OCI-LY7 (cell line): ENCODE data around the gene ARHGEF10L. TPM values are rescaled to one million over a fixed set of nuclear protein-coding genes. Genes with fewer than 3 reads are reported as not detected.

ENCODE experiments used
- BruUV-seq: library from RNA; stranded (reverse); fragments of 400-500 nt; replicated peaks from 2 replicates; lab custom pipeline; 2021; lab: Mats Ljungman, UMichigan
- CTCF ChIA-PET: fragments of 300-600 bp; sonication (Branson Sonifier 250); formaldehyde crosslinking; loops from one replicate; lab custom pipeline; 2022; ENCODE audit warnings: antibody characterized with exemption; ENCODE audit not compliant: unreplicated experiment; lab: Charles Lee
- POLR2A ChIA-PET: fragments of 300-600 bp; sonication (Branson Sonifier 250); formaldehyde crosslinking; loops from one replicate; lab custom pipeline; 2022; ENCODE audit warnings: antibody characterized with exemption; lab: Charles Lee
- DNase-seq: peaks from one replicate; pipeline ENCODE4 v3.0.0-alpha.2; 2015; ENCODE audit warnings: low spot score
- H2AFZ ChIP-seq: fragments of 200-600 bp; sonication (generic), shearing (Covaris generic); 2 replicates; pipeline ENCODE4 v1.6.1; 2014; ENCODE audit warnings: mild to moderate bottlenecking, antibody characterized with exemption, low read length, moderate library complexity
- H3K27ac ChIP-seq: fragments of 200-600 bp; sonication (generic); 2 replicates; pipeline ENCODE4 v1.5.1; 2014; ENCODE audit warnings: mixed run types, low read depth, mild to moderate bottlenecking, moderate library complexity, low read length, inconsistent platforms; ENCODE audit not compliant: poor library complexity, severe bottlenecking
- H3K36me3 ChIP-seq: fragments of 200-600 bp; sonication (generic); 2 replicates; pipeline ENCODE4 v1.6.1; 2014; ENCODE audit warnings: mild to moderate bottlenecking, antibody characterized with exemption, low read length, moderate library complexity, mixed read lengths; ENCODE audit not compliant: insufficient read depth
- H3K4me1 ChIP-seq: fragments of 200-600 bp; sonication (generic); 2 replicates; pipeline ENCODE4 v1.5.1; 2014; ENCODE audit warnings: mild to moderate bottlenecking, low read length; ENCODE audit not compliant: insufficient read depth, poor library complexity, severe bottlenecking
- H3K4me2 ChIP-seq: fragments of 200-600 bp; sonication (generic); 2 replicates; pipeline ENCODE4 v1.6.1; 2014; ENCODE audit warnings: mild to moderate bottlenecking, low read length
- H3K4me3 ChIP-seq: fragments of 200-600 bp; sonication (generic); 2 replicates; pipeline ENCODE4 v1.5.1; 2014; ENCODE audit warnings: mild to moderate bottlenecking, low read depth, low read length; ENCODE audit not compliant: poor library complexity, severe bottlenecking
- H3K79me2 ChIP-seq: fragments of 200-600 bp; sonication (generic); 2 replicates; pipeline ENCODE4 v1.6.1; 2016; ENCODE audit warnings: low read depth, mild to moderate bottlenecking, low read length, moderate library complexity, mixed read lengths; ENCODE audit not compliant: insufficient read depth
- H3K9me2 ChIP-seq: fragments of 200-600 bp; sonication (generic); 2 replicates; pipeline ENCODE4 v1.6.1; 2016; ENCODE audit warnings: mild to moderate bottlenecking, low read length, mixed read lengths; ENCODE audit not compliant: insufficient read depth
- H3K9me3 ChIP-seq: fragments of 200-600 bp; sonication (generic); 2 replicates; pipeline ENCODE4 v1.6.1; 2014; ENCODE audit warnings: mild to moderate bottlenecking, mixed run types, low read length, mixed read lengths
- H4K20me1 ChIP-seq: fragments of 200-600 bp; sonication (generic); 2 replicates; pipeline ENCODE4 v1.6.1; 2014; ENCODE audit warnings: mild to moderate bottlenecking, antibody characterized with exemption, low read length, moderate library complexity, mixed read lengths; ENCODE audit not compliant: insufficient read depth
- EZH2phosphoT487 ChIP-seq: fragments of 200-600 bp; sonication (generic); IDR thresholded peaks from 2 replicates; pipeline ENCODE4 v1.6.1; 2018; ENCODE audit warnings: low read depth, borderline replicate concordance, mild to moderate bottlenecking, mixed run types, antibody characterized with exemption, low read length, moderate library complexity, mixed read lengths
- intact Hi-C: fragments of 100-400 bp; cut with micrococcal nuclease; formaldehyde crosslinking; loops from one replicate; pipeline ENCODE4 v1.10.0; 2022; ENCODE audit not compliant: unreplicated experiment
- total RNA-seq, 2 experiments: library from RNA; depleted of rRNA in 1 of 2; stranded (reverse); fragments of >200 nt in 1 of 2; shearing (Covaris generic) in 1 of 2; gene quantifications; 2 replicates each; pipeline ENCODE4 v1.2.3, GENCODE V29; 2014 to 2022
- TF ChIP-seq, protein P1 (sequence below): fragments of 200-600 bp; sonication (generic); conservative IDR thresholded peaks from 2 replicates; pipeline ENCODE4 v1.5.1; 2014; ENCODE audit warnings: mild to moderate bottlenecking, antibody characterized with exemption, low read length, moderate library complexity, mixed read lengths

ARHGEF10L gene
- total RNA-seq, 2 experiments from 2014 or later: 2.4 TPM; not detected in 1

DNA sequence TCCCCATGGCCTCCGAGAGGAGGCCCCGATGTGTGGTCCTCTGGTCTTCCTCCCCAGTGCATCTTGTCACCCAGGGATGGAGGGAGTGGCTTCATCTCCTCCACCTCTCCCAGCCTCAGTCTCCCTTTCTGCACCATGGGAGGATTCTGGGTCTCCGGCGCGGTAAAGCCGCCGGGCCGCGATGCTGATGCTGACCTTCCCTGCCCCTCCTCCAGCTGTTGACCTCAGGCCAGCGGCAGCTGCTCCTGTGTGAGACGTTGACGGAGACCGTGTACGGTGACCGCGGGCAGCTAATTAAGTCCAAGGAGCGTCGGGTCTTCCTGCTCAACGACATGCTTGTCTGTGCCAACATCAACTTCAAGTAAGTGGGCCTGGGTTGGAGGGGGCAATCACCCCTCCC lies 92.6 kb downstream of the ARHGEF10L start:
- ChIA-PET POLR2A (no interaction called here), CTCF (no interaction called here)
- Histone ChIP-seq H3K79me2 (no peaks in the 10 kb centered on the region), H3K27ac (no peak overlapping the region), H3K4me1 (peaks cover 16% of the 10 kb centered on the region), H4K20me1 (no peaks in the 10 kb centered on the region), H2AFZ (no peak overlapping the region), H3K9me2 (no peaks in the 10 kb centered on the region), H3K36me3 (no peaks in the 10 kb centered on the region), H3K4me2 (no peak overlapping the region), H3K9me3 (no peaks in the 10 kb centered on the region), H3K4me3 (no peak overlapping the region)
- DNase-seq: no peak
- no TSS peak for BruUV-seq
- no peak for TF ChIP-seq EZH2phosphoT487
- TF ChIP-seq, protein P1, sequence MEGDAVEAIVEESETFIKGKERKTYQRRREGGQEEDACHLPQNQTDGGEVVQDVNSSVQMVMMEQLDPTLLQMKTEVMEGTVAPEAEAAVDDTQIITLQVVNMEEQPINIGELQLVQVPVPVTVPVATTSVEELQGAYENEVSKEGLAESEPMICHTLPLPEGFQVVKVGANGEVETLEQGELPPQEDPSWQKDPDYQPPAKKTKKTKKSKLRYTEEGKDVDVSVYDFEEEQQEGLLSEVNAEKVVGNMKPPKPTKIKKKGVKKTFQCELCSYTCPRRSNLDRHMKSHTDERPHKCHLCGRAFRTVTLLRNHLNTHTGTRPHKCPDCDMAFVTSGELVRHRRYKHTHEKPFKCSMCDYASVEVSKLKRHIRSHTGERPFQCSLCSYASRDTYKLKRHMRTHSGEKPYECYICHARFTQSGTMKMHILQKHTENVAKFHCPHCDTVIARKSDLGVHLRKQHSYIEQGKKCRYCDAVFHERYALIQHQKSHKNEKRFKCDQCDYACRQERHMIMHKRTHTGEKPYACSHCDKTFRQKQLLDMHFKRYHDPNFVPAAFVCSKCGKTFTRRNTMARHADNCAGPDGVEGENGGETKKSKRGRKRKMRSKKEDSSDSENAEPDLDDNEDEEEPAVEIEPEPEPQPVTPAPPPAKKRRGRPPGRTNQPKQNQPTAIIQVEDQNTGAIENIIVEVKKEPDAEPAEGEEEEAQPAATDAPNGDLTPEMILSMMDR: no peak
- intact Hi-C loops: no loop called here

DNA sequence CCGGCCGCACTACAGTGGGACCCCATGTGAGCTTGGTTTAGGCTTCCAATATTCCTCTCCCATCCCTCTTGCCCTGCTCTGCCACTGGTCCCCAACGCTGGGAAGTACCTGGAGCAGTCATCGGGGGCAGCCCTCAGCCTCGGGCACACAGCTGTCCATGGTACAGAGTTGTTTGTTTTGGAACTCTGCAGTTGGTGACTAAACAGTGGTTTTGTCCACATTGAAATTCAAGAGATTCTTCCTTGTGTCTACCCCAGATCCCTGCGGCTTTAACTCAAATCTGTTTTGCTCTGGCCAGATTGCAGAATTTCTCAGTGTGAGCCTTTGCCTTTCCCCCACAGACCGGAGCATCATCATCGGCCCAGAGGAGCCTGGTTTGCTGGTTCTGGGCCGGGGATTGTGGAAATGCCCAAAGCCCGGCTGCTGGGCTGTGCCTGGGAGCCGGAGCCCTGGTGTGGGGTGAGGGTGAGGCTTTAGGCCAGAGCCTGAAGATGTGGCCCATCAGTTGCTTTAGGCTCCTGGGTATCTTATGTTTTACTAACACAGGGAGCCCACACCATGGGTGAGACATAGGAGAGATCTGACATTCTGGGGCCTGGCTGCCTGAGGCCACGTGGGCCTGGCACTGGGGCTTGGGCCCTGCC lies 93.2 kb downstream of the ARHGEF10L start:
- ChIA-PET CTCF (no interaction called here), POLR2A (no interaction called here)
- Histone ChIP-seq H4K20me1 (no peaks in the 10 kb centered on the region), H3K4me3 (no peak overlapping the region), H3K4me2 (no peak overlapping the region), H3K36me3 (no peaks in the 10 kb centered on the region), H3K27ac (no peak overlapping the region), H2AFZ (no peak overlapping the region), H3K9me3 (no peaks in the 10 kb centered on the region), H3K4me1 (peaks cover 16% of the 10 kb centered on the region), H3K79me2 (no peaks in the 10 kb centered on the region), H3K9me2 (no peaks in the 10 kb centered on the region)
- TF ChIP-seq, protein P1: no peak
- no peak for TF ChIP-seq EZH2phosphoT487
- intact Hi-C loops: no loop called here
- no TSS peak for BruUV-seq
- no peak for DNase-seq

DNA sequence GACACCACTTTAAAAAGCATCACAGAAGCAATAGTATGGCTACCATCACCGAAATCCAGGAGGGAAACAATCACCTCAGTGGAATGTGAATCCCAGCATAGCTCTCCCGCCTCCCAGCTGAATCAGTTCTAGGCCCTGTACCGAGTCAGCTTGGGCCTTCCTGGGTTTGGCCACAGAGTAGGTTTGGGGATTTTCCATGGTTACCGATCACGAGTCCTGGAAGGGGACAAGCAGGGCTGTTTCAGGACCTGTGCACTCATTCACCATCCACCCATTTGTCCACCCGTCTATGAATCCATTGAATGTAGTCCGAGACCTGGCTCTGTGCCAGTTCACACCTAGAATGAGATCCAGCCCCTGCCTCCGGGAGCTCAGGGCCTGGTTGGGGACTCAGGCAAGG lies 94.2 kb downstream of the ARHGEF10L start:
- ChIA-PET POLR2A (no interaction called here), CTCF (no interaction called here)
- Histone ChIP-seq H3K4me2 (no peak overlapping the region), H3K4me3 (no peak overlapping the region), H2AFZ (no peak overlapping the region), H3K27ac (no peak overlapping the region), H3K9me3 (no peaks in the 10 kb centered on the region), H3K9me2 (no peaks in the 10 kb centered on the region), H3K79me2 (no peaks in the 10 kb centered on the region), H4K20me1 (no peaks in the 10 kb centered on the region), H3K4me1 (peaks cover 16% of the 10 kb centered on the region), H3K36me3 (no peaks in the 10 kb centered on the region)
- no TSS peak for BruUV-seq
- no peak for DNase-seq
- intact Hi-C loops: no loop called here
- no peak for TF ChIP-seq EZH2phosphoT487
- TF ChIP-seq, protein P1: no peak
